Measurements from ENCODE around the gene LSM4. TPM values are rescaled to one million over a fixed set of nuclear protein-coding genes. Genes with fewer than 3 reads are reported as not detected.

LSM4 gene
- total and polyA plus RNA-seq, 2 donors (not counting 3 experiments of a cell fraction or from before 2014, with no cell fraction given): 118 to 119 TPM

GRCh38 chr19:18283338-18283737, 39.5 kb downstream of the LSM4 start:
- H3K9me3 ChIP-seq (replicated peaks; ENCODE audit: control insufficient read depth, insufficient read depth, low read length): no peaks in the 10 kb centered on the region
- ChIA-PET POLR2A (interaction anchor here (0.7 to 4.4 kb wide), 2 partner anchors 34 to 45 kb away, joined by 4 to 52 read pairs; no protein-coding TSS in a partner anchor), CTCF (no interaction called here)
- no peak overlapping the region for H3K9ac ChIP-seq (replicated peaks; ENCODE audit: extremely low read depth, insufficient read depth, low read length)
- no peak overlapping the region for H3K4me2 ChIP-seq (ENCODE audit: insufficient read depth, low read length)
- peaks cover 26% of the 10 kb centered on the region for H3K79me2 ChIP-seq (ENCODE audit: control insufficient read depth, insufficient read depth, low read length)
- TF ChIP-seq POLR2A (IDR thresholded peaks at IDR 0.05; ENCODE audit: low read depth, low read length) (no peak), POLR2AphosphoS5 (IDR thresholded peaks at IDR 0.05; ENCODE audit: insufficient read depth, low read depth, low read length) (no peak), MAX (IDR thresholded peaks at IDR 0.05; ENCODE audit: insufficient read depth, insufficient read length) (no peak), FOS (IDR thresholded peaks at IDR 0.05; ENCODE audit: borderline replicate concordance, insufficient read depth, low read length) (no peak), EZH2 (IDR thresholded peaks at IDR 0.05; ENCODE audit: borderline replicate concordance, low read depth, low read length, severe bottlenecking) (no peak), JUN (IDR thresholded peaks at IDR 0.05; ENCODE audit: borderline replicate concordance, insufficient read depth, insufficient read length, low read depth) (no peak), GATA2 (IDR thresholded peaks at IDR 0.05; ENCODE audit: insufficient read depth, insufficient read length, low read depth, low read length) (no peak), CTCF (IDR thresholded peaks at IDR 0.05; ENCODE audit: extremely low read depth in 1 of 2, insufficient read depth in 1 of 2, low read depth in 1 of 2, low read length in 2 of 2) (no peak), MYC (IDR thresholded peaks at IDR 0.05; ENCODE audit: low read depth, low read length) (no peak)
- DNase-seq (ENCODE audit: low read depth, low spot score) (no peak), FAIRE-seq (no peak)
- H2AFZ ChIP-seq (ENCODE audit: low read depth, low read length): no peak overlapping the region
- dilution Hi-C loops (cut with MboI; ENCODE audit: extremely low pct_ligation_motif_present, low sequenced_read_pairs): no loop called here
- no peaks in the 10 kb centered on the region for H3K27me3 ChIP-seq (ENCODE audit: control insufficient read depth in 2 of 2, insufficient read depth in 2 of 2, low read length in 2 of 2)
- no peak overlapping the region for H3K27ac ChIP-seq (ENCODE audit: insufficient read depth, low read depth, low read length)
- intact Hi-C loops (cut with micrococcal nuclease): no loop called here
- peaks cover 19% of the 10 kb centered on the region for H3K4me1 ChIP-seq (ENCODE audit: control insufficient read depth, extremely low read depth, insufficient read depth, low read length)
- H3K9me1 ChIP-seq (replicated peaks; ENCODE audit: control insufficient read depth, extremely low read depth, insufficient read depth, low read length): no peaks in the 10 kb centered on the region
- H3K4me3 ChIP-seq (replicated peaks in 1 of 3; ENCODE audit: insufficient read depth in 1 of 3, low read depth in 1 of 3, low read length in 3 of 3): no peak overlapping the region
- no TSS peak for BruUV-seq (replicated peaks)
- H4K20me1 ChIP-seq (replicated peaks; ENCODE audit: control insufficient read depth, extremely low read depth, insufficient read depth, low read length): peaks cover 5% of the 10 kb centered on the region
- H3K36me3 ChIP-seq (ENCODE audit: control insufficient read depth in 2 of 2, extremely low read depth in 1 of 2, insufficient read depth in 2 of 2, low read length in 2 of 2): peaks cover 0 to 2% of the 10 kb centered on the region in 2 experiments
